ENCODE data around the gene HECW1.
"Not testable (repeated sequence)": the region's sequence is repeated elsewhere in the genome, so short reads cannot be mapped to it uniquely, and the experiment has no call there.

HECW1 gene

GRCh38 chr7:43486008-43486407, 373.6 kb downstream of the HECW1 start:
- not testable (repeated sequence) for H3K9ac ChIP-seq (ENCODE audit: low read length); H3K4me3 ChIP-seq (ENCODE audit: low read depth in 1 of 2, low read length in 2 of 2); H3K4me1 ChIP-seq (ENCODE audit: insufficient read depth, low read length); H3K27ac ChIP-seq (ENCODE audit: low read depth, low read length); H3K9me3 ChIP-seq (ENCODE audit: low read length); H3K27me3 ChIP-seq (ENCODE audit: control insufficient read depth in 1 of 2, insufficient read depth in 2 of 2, low read length in 2 of 2); H3K36me3 ChIP-seq (ENCODE audit: insufficient read depth, low read length)

GRCh38 chr7:43486634-43487033, 374.2 kb downstream of the HECW1 start:
- H3K9ac ChIP-seq (ENCODE audit: low read length): no peak overlapping the region
- no peaks in the 10 kb centered on the region for H3K27me3 ChIP-seq (ENCODE audit: control insufficient read depth in 1 of 2, insufficient read depth in 2 of 2, low read length in 2 of 2)
- no peaks in the 10 kb centered on the region for H3K36me3 ChIP-seq (ENCODE audit: insufficient read depth, low read length)
- no peak overlapping the region for H3K27ac ChIP-seq (ENCODE audit: low read depth, low read length)
- no peaks in the 10 kb centered on the region for H3K4me1 ChIP-seq (ENCODE audit: insufficient read depth, low read length)
- no peaks in the 10 kb centered on the region for H3K9me3 ChIP-seq (ENCODE audit: low read length)
- H3K4me3 ChIP-seq (ENCODE audit: low read depth in 1 of 2, low read length in 2 of 2): no peak overlapping the region

GRCh38 chr7:43487731-43488073, 375.3 kb downstream of the HECW1 start:
- H3K9ac ChIP-seq (ENCODE audit: low read length): no peak overlapping the region
- no peaks in the 10 kb centered on the region for H3K36me3 ChIP-seq (ENCODE audit: insufficient read depth, low read length)
- H3K9me3 ChIP-seq (ENCODE audit: low read length): no peaks in the 10 kb centered on the region
- no peaks in the 10 kb centered on the region for H3K27me3 ChIP-seq (ENCODE audit: control insufficient read depth in 1 of 2, insufficient read depth in 2 of 2, low read length in 2 of 2)
- no peak overlapping the region for H3K27ac ChIP-seq (ENCODE audit: low read depth, low read length)
- no peak overlapping the region for H3K4me3 ChIP-seq (ENCODE audit: low read depth in 1 of 2, low read length in 2 of 2)
- no peaks in the 10 kb centered on the region for H3K4me1 ChIP-seq (ENCODE audit: insufficient read depth, low read length)

- Histone ChIP-seq H3K4me1 (ENCODE audit: insufficient read depth, low read length) (no peaks in the 10 kb centered on the region), H3K4me3 (ENCODE audit: low read depth in 1 of 2, low read length in 2 of 2) (no peak overlapping the region), H3K9ac (ENCODE audit: low read length) (no peak overlapping the region), H3K9me3 (ENCODE audit: low read length) (no peaks in the 10 kb centered on the region), H3K27me3 (ENCODE audit: control insufficient read depth in 1 of 2, insufficient read depth in 2 of 2, low read length in 2 of 2) (no peaks in the 10 kb centered on the region), H3K27ac (ENCODE audit: low read depth, low read length) (no peak overlapping the region), H3K36me3 (ENCODE audit: insufficient read depth, low read length) (no peaks in the 10 kb centered on the region)
Observed at GRCh38 chr7:43489257-43489656, 376.8 kb downstream of the HECW1 start.

- Histone ChIP-seq H3K4me1 (ENCODE audit: insufficient read depth, low read length) (no peaks in the 10 kb centered on the region), H3K9me3 (ENCODE audit: low read length) (no peaks in the 10 kb centered on the region), H3K36me3 (ENCODE audit: insufficient read depth, low read length) (no peaks in the 10 kb centered on the region), H3K9ac (ENCODE audit: low read length) (no peak overlapping the region), H3K4me3 (ENCODE audit: low read depth in 1 of 2, low read length in 2 of 2) (no peak overlapping the region), H3K27me3 (ENCODE audit: control insufficient read depth in 1 of 2, insufficient read depth in 2 of 2, low read length in 2 of 2) (no peaks in the 10 kb centered on the region), H3K27ac (ENCODE audit: low read depth, low read length) (no peak overlapping the region)
Observed at GRCh38 chr7:43490016-43490415, 377.6 kb downstream of the HECW1 start.

GRCh38 chr7:43491123-43491522, 378.7 kb downstream of the HECW1 start:
- Histone ChIP-seq H3K4me3 (ENCODE audit: low read depth in 1 of 2, low read length in 2 of 2) (no peak overlapping the region), H3K27me3 (ENCODE audit: control insufficient read depth in 1 of 2, insufficient read depth in 2 of 2, low read length in 2 of 2) (no peaks in the 10 kb centered on the region), H3K36me3 (ENCODE audit: insufficient read depth, low read length) (no peaks in the 10 kb centered on the region), H3K4me1 (ENCODE audit: insufficient read depth, low read length) (no peaks in the 10 kb centered on the region), H3K9me3 (ENCODE audit: low read length) (no peaks in the 10 kb centered on the region), H3K9ac (ENCODE audit: low read length) (no peak overlapping the region), H3K27ac (ENCODE audit: low read depth, low read length) (no peak overlapping the region)

GRCh38 chr7:43491984-43492383, 379.5 kb downstream of the HECW1 start:
- Histone ChIP-seq H3K9me3 (ENCODE audit: low read length) (no peaks in the 10 kb centered on the region), H3K9ac (ENCODE audit: low read length) (no peak overlapping the region), H3K36me3 (ENCODE audit: insufficient read depth, low read length) (no peaks in the 10 kb centered on the region), H3K27ac (ENCODE audit: low read depth, low read length) (no peak overlapping the region), H3K4me1 (ENCODE audit: insufficient read depth, low read length) (no peaks in the 10 kb centered on the region), H3K4me3 (ENCODE audit: low read depth in 1 of 2, low read length in 2 of 2) (no peak overlapping the region), H3K27me3 (ENCODE audit: control insufficient read depth in 1 of 2, insufficient read depth in 2 of 2, low read length in 2 of 2) (no peaks in the 10 kb centered on the region)

GRCh38 chr7:43492896-43493295, 380.4 kb downstream of the HECW1 start:
- Histone ChIP-seq H3K9ac (ENCODE audit: low read length) (no peak overlapping the region), H3K27ac (ENCODE audit: low read depth, low read length) (no peak overlapping the region), H3K27me3 (ENCODE audit: control insufficient read depth in 1 of 2, insufficient read depth in 2 of 2, low read length in 2 of 2) (no peaks in the 10 kb centered on the region), H3K9me3 (ENCODE audit: low read length) (no peaks in the 10 kb centered on the region), H3K36me3 (ENCODE audit: insufficient read depth, low read length) (no peaks in the 10 kb centered on the region), H3K4me3 (ENCODE audit: low read depth in 1 of 2, low read length in 2 of 2) (no peak overlapping the region), H3K4me1 (ENCODE audit: insufficient read depth, low read length) (no peaks in the 10 kb centered on the region)

GRCh38 chr7:43495572-43495971, 383.1 kb downstream of the HECW1 start:
- Histone ChIP-seq H3K9ac (ENCODE audit: low read length) (no peak overlapping the region), H3K27me3 (ENCODE audit: control insufficient read depth in 1 of 2, insufficient read depth in 2 of 2, low read length in 2 of 2) (no peaks in the 10 kb centered on the region), H3K4me1 (ENCODE audit: insufficient read depth, low read length) (no peaks in the 10 kb centered on the region), H3K27ac (ENCODE audit: low read depth, low read length) (no peak overlapping the region), H3K36me3 (ENCODE audit: insufficient read depth, low read length) (no peaks in the 10 kb centered on the region), H3K9me3 (ENCODE audit: low read length) (no peaks in the 10 kb centered on the region), H3K4me3 (ENCODE audit: low read depth in 1 of 2, low read length in 2 of 2) (no peak overlapping the region)

- Histone ChIP-seq H3K9ac (ENCODE audit: low read length) (no peak overlapping the region), H3K4me3 (ENCODE audit: low read depth in 1 of 2, low read length in 2 of 2) (no peak overlapping the region), H3K9me3 (ENCODE audit: low read length) (no peaks in the 10 kb centered on the region), H3K27ac (ENCODE audit: low read depth, low read length) (no peak overlapping the region), H3K27me3 (ENCODE audit: control insufficient read depth in 1 of 2, insufficient read depth in 2 of 2, low read length in 2 of 2) (no peaks in the 10 kb centered on the region), H3K4me1 (ENCODE audit: insufficient read depth, low read length) (no peaks in the 10 kb centered on the region), H3K36me3 (ENCODE audit: insufficient read depth, low read length) (no peaks in the 10 kb centered on the region)
Observed at GRCh38 chr7:43496596-43496995, 384.1 kb downstream of the HECW1 start.

GRCh38 chr7:43501870-43502269, 389.4 kb downstream of the HECW1 start:
- Histone ChIP-seq H3K9ac (ENCODE audit: low read length) (no peak overlapping the region), H3K27me3 (ENCODE audit: control insufficient read depth in 1 of 2, insufficient read depth in 2 of 2, low read length in 2 of 2) (no peaks in the 10 kb centered on the region), H3K27ac (ENCODE audit: low read depth, low read length) (no peak overlapping the region), H3K9me3 (ENCODE audit: low read length) (no peaks in the 10 kb centered on the region), H3K4me3 (ENCODE audit: low read depth in 1 of 2, low read length in 2 of 2) (no peak overlapping the region), H3K4me1 (ENCODE audit: insufficient read depth, low read length) (no peaks in the 10 kb centered on the region), H3K36me3 (ENCODE audit: insufficient read depth, low read length) (no peaks in the 10 kb centered on the region)

- Histone ChIP-seq H3K9me3 (ENCODE audit: low read length) (no peaks in the 10 kb centered on the region), H3K27ac (ENCODE audit: low read depth, low read length) (no peak overlapping the region), H3K27me3 (ENCODE audit: control insufficient read depth in 1 of 2, insufficient read depth in 2 of 2, low read length in 2 of 2) (no peaks in the 10 kb centered on the region), H3K9ac (ENCODE audit: low read length) (no peak overlapping the region), H3K4me3 (ENCODE audit: low read depth in 1 of 2, low read length in 2 of 2) (no peak overlapping the region), H3K4me1 (ENCODE audit: insufficient read depth, low read length) (no peaks in the 10 kb centered on the region), H3K36me3 (ENCODE audit: insufficient read depth, low read length) (no peaks in the 10 kb centered on the region)
Observed at GRCh38 chr7:43502941-43503340, 390.5 kb downstream of the HECW1 start.
